Spleen (tissue), 13 donors: ENCODE results near the gene RPL26. TPM values are rescaled to one million over a fixed set of nuclear protein-coding genes. Genes with fewer than 3 reads are reported as not detected.
A peak's percentile ranks its signal among the peaks of the same experiment; 100 is the strongest.

Experiments used
- DNase-seq: peaks from one replicate; pipeline ENCODE4 v3.0.0-alpha.2; 2020
- H3K27ac ChIP-seq, 8 donors: fragments of 200-600 bp; sonication (generic) in 7 of 8; 1 replicate in 4 of 8; 2 replicates in 4 of 8; pipeline versions ENCODE4 v1.5.0 to v1.8.0; 2016 to 2021; ENCODE audit warnings: inconsistent platforms in 4 of 8, mild to moderate bottlenecking in 4 of 8, moderate library complexity in 1 of 8
- H3K27me3 ChIP-seq, 7 donors: fragments of 200-600 bp; sonication (generic) in 6 of 7; replicated peaks in 1 of 7; 1 replicate in 4 of 7; 2 replicates in 3 of 7; pipeline versions ENCODE4 v1.5.0 to v1.8.0; 2016 to 2021; ENCODE audit warnings: inconsistent platforms in 3 of 7, mild to moderate bottlenecking in 1 of 7
- H3K36me3 ChIP-seq, 6 donors: fragments of 200-600 bp; sonication (generic) in 5 of 6; 1 replicate in 4 of 6; 2 replicates in 2 of 6; pipeline versions ENCODE4 v1.5.0 to v1.8.0; 2016 to 2021; ENCODE audit warnings: inconsistent platforms in 2 of 6
- H3K4me1 ChIP-seq, 6 donors: fragments of 200-600 bp; sonication (generic) in 5 of 6; 1 replicate in 3 of 6; 2 replicates in 3 of 6; pipeline versions ENCODE4 v1.5.0 to v1.8.0; 2016 to 2021; ENCODE audit warnings: inconsistent platforms in 3 of 6
- H3K4me3 ChIP-seq, 8 donors: fragments of 200-600 bp; sonication (generic) in 7 of 8; 1 replicate in 4 of 8; 2 replicates in 4 of 8; pipeline versions ENCODE4 v1.5.0 to v1.8.0; 2016 to 2021; ENCODE audit warnings: inconsistent platforms in 4 of 8, mild to moderate bottlenecking in 4 of 8, moderate library complexity in 2 of 8
- H3K9me3 ChIP-seq, 8 donors: fragments of 200-600 bp; sonication (generic) in 7 of 8; 1 replicate in 4 of 8; 2 replicates in 4 of 8; pipeline versions ENCODE4 v1.5.0 to v1.8.0; 2016 to 2021; ENCODE audit warnings: inconsistent platforms in 4 of 8
- CTCF ChIP-seq, 11 experiments: fragments of 200-600 bp in 7 of 11; fragments of 450-650 bp in 4 of 11; sonication (generic) in 4 of 11; IDR thresholded peaks in 8 of 11; conservative IDR thresholded peaks in 3 of 11; 1 replicate in 7 of 11; 2 replicates in 4 of 11; pipeline versions ENCODE4 v1.4.0 to v1.8.0; 2016 to 2021; ENCODE audit warnings: antibody characterized with exemption in 11 of 11, inconsistent platforms in 4 of 11, mild to moderate bottlenecking in 1 of 11
- POLR2A ChIP-seq, 3 donors: fragments of 450-650 bp; IDR thresholded peaks; one replicate each; pipeline ENCODE4 v1.5.1; 2017; ENCODE audit warnings: antibody characterized with exemption in 3 of 3, mild to moderate bottlenecking in 1 of 3
- POLR2AphosphoS5 ChIP-seq, 3 donors: sonication (generic); formaldehyde crosslinking; IDR thresholded peaks; one replicate each; pipeline ENCODE4 v1.5.1; 2017; ENCODE audit warnings: antibody characterized with exemption in 3 of 3
- WGBS, 5 donors: extraction: QIAGEN DNeasy Blood & Tissue Kit in 3 of 5; methylation state at CpG; one replicate each; pipeline versions ENCODE4 v1.1.5 to v1.1.7; 2013 to 2018; 5-methylcytosine and 5-hydroxymethylcytosine counted together
- intact Hi-C: fragments of 100-400 bp; cut with DNase I; formaldehyde crosslinking; loops from one replicate; pipeline ENCODE4 v1.15.0; 2023; ENCODE audit warnings: low total_unique reads
- long read RNA-seq, 2 donors: transcript quantifications; one replicate each; lab custom pipeline, GENCODE V29; 2026
- polyA plus RNA-seq, 3 donors: library from polyadenylated mRNA; stranded (reverse); fragments of 200-250 nt; gene quantifications; one replicate each; pipeline ENCODE4 v1.2.1, GENCODE V29; 2013
- total RNA-seq, 7 donors: library from RNA; depleted of rRNA in 3 of 7; stranded (reverse); fragments of >200 nt in 3 of 7; fragmentation: NEBNext Ultra II Directional in 4 of 7; extraction: Animal tissue kit (Norgen Biotek cat#: 25700) in 4 of 7; gene quantifications; one replicate each; pipeline versions ENCODE4 v1.1.0 to v1.2.1, GENCODE V29; 2016 to 2021
- donor health status: healthy with polysubstance abuse.
- donor health status: DM: no; HTN: no; CAD: no; lungs with moderate emphysema.
- donor health status: DM: no; HTN: no; CAD: no.
- donor health status: Bipolar disorder and iron deficiency.
- donor health status: healthy.
- donor health status: DM: no; HTN: no; CAD: no.
- donor health status: DM: yes; HTN: yes; CAD: no.

RPL26 gene
- total RNA-seq (1,000 to 10,000 TPM; 1,067 to 3,608 (median 1,651) TPM), polyA plus RNA-seq (1,000 to 10,000 TPM; 5,013 to 7,063 (median 6,510) TPM)
- long read RNA-seq, donor 1, transcript RPL26-204 (3 exons, 1,002 nt): minor isoform, 30 of 1,570 reads
- long read RNA-seq, donor 1, transcript RPL26-214 (4 exons, 528 nt): major isoform, 1,123 of 1,570 reads
- long read RNA-seq, donor 1, transcript RPL26-203 (2 exons, 569 nt): minor isoform, 11 of 1,570 reads
- long read RNA-seq, donor 1, transcript RPL26-202 (2 exons, 456 nt): minor isoform, 32 of 1,570 reads
- long read RNA-seq, donor 1, partial matches to known transcripts: 311 of 1,570 reads
- long read RNA-seq, donor 1, other reads (novel, unspliced or antisense): 49 of 1,570 reads
- long read RNA-seq, donor 2, transcript RPL26-202 (2 exons, 456 nt): minor isoform, 33 of 1,451 reads
- long read RNA-seq, donor 2, transcript RPL26-203 (2 exons, 569 nt): minor isoform, 11 of 1,451 reads
- long read RNA-seq, donor 2, transcript RPL26-214 (4 exons, 528 nt): major isoform, 1,103 of 1,451 reads
- long read RNA-seq, donor 2, transcript RPL26-204 (3 exons, 1,002 nt): minor isoform, 25 of 1,451 reads
- long read RNA-seq, donor 2, partial matches to known transcripts: 216 of 1,451 reads
- long read RNA-seq, donor 2, other reads (novel, unspliced or antisense): 55 of 1,451 reads

GRCh38 chr17:8383143-8383822, at the start of gene RPL26:
TSS of gene RPL26 (minus strand) at chr17:8383193. CDS start at chr17:8382310, 883 bp downstream.
- TF ChIP-seq CTCF (IDR thresholded peaks at IDR 0.05 in 8 of 11, conservative IDR thresholded peaks at IDR 0.05 in 3 of 11) (peak; percentile 99 to 100 (median 100)), POLR2A (IDR thresholded peaks at IDR 0.05) (peak in 2 of 3 donors; percentile 10 to 55), POLR2AphosphoS5 (IDR thresholded peaks at IDR 0.05) (peak; percentile 60 to 98 (median 93))
- peak within 1 kb of the TSS; percentile 70 to 95 (median 84) for H3K4me3 ChIP-seq
- H3K4me1 ChIP-seq: peaks cover 36 to 74% (median 54%) of the 10 kb centered on the region in 6 donors
- peak within 1 kb of the TSS; percentile 76 to 97 (median 93) for H3K27ac ChIP-seq
- intact Hi-C loops: no loop called here
- no peaks in the 10 kb centered on the region for H3K27me3 ChIP-seq
- WGBS, 5 donors: 0 to 1% (median 0%) methylated on average over 28 to 55 of the region's 55 CpGs
- DNase-seq: peak; percentile 98
- H3K36me3 ChIP-seq: peaks cover 0 to 38% (median 36%) of the 10 kb centered on the region in 6 donors
- H3K9me3 ChIP-seq: no peaks in the 10 kb centered on the region

GRCh38 chr17:8430966-8431365, 48.0 kb upstream of the RPL26 start:
- intact Hi-C loops: no loop called here
- TF ChIP-seq POLR2A (IDR thresholded peaks at IDR 0.05): no peak
- TF ChIP-seq POLR2AphosphoS5 (IDR thresholded peaks at IDR 0.05): no peak
- no peak for TF ChIP-seq CTCF (IDR thresholded peaks at IDR 0.05 in 8 of 11, conservative IDR thresholded peaks at IDR 0.05 in 3 of 11)
- Histone ChIP-seq H3K27ac (no peak overlapping the region), H3K27me3 (no peaks in the 10 kb centered on the region), H3K36me3 (no peaks in the 10 kb centered on the region), H3K9me3 (no peaks in the 10 kb centered on the region), H3K4me3 (no peak overlapping the region), H3K4me1 (peaks cover 0 to 7% (median 5%) of the 10 kb centered on the region in 6 donors)
- 61 to 88% (median 77%) methylated on average over 6 to 7 of the region's 7 CpGs for WGBS, 5 donors
- DNase-seq: no peak

- Histone ChIP-seq H3K36me3 (no peaks in the 10 kb centered on the region), H3K4me3 (no peak overlapping the region), H3K4me1 (peaks cover 0 to 6% (median 1%) of the 10 kb centered on the region in 6 donors), H3K27me3 (no peaks in the 10 kb centered on the region), H3K27ac (no peak overlapping the region), H3K9me3 (no peaks in the 10 kb centered on the region)
- DNase-seq: no peak
- WGBS, 5 donors: 85 to 99% (median 95%) methylated on average over 3 of the region's 3 CpGs
- intact Hi-C loops: no loop called here
- TF ChIP-seq CTCF (IDR thresholded peaks at IDR 0.05 in 8 of 11, conservative IDR thresholded peaks at IDR 0.05 in 3 of 11) (no peak), POLR2A (IDR thresholded peaks at IDR 0.05) (no peak), POLR2AphosphoS5 (IDR thresholded peaks at IDR 0.05) (no peak)
These were observed 43.8 kb upstream of the RPL26 start for GRCh38 chr17:8426802-8427201.
